Progenitor cell of endocrine pancreas (in vitro differentiated cells): ENCODE measurements around the gene MBNL2. TPM values are rescaled to one million over a fixed set of nuclear protein-coding genes. Genes with fewer than 3 reads are reported as not detected.

Source experiments
- DNase-seq: peaks from one replicate; pipeline ENCODE4 v3.0.0; 2021; ENCODE audit warnings: low spot score; ENCODE audit not compliant: unreplicated experiment
- H3K27ac Mint-ChIP-seq: 2 replicates; pipeline ENCODE4 v1.8.0; 2021; ENCODE audit warnings: mild to moderate bottlenecking, moderate library complexity, mixed read lengths
- H3K27me3 Mint-ChIP-seq: 2 replicates; pipeline ENCODE4 v1.8.0; 2021; ENCODE audit warnings: mixed read lengths
- H3K36me3 Mint-ChIP-seq: 2 replicates; pipeline ENCODE4 v1.8.0; 2022; ENCODE audit warnings: mixed read lengths; ENCODE audit not compliant: insufficient read depth
- H3K4me1 Mint-ChIP-seq: 2 replicates; pipeline ENCODE4 v1.8.0; 2021; ENCODE audit warnings: low read depth, mixed read lengths
- H3K4me3 Mint-ChIP-seq: 2 replicates; pipeline ENCODE4 v1.8.0; 2021; ENCODE audit warnings: low read depth, mild to moderate bottlenecking, moderate library complexity, mixed read lengths
- H3K9me3 Mint-ChIP-seq: 2 replicates; pipeline ENCODE4 v1.8.0; 2021; ENCODE audit warnings: low read depth, mixed read lengths
- total RNA-seq: library from RNA; stranded (reverse); gene quantifications from 2 replicates; pipeline ENCODE4 v1.2.1, GENCODE V29; 2021
- TF ChIP-seq, protein P1 (sequence below): fragments of 200-600 bp; sonication (generic); IDR thresholded peaks from one replicate; pipeline ENCODE4 v1.5.0; 2021; ENCODE audit warnings: antibody characterized with exemption, mild to moderate bottlenecking; ENCODE audit not compliant: unreplicated experiment

MBNL2 gene
- total RNA-seq, 1 donor from 2014 or later = 51.3 TPM

DNA sequence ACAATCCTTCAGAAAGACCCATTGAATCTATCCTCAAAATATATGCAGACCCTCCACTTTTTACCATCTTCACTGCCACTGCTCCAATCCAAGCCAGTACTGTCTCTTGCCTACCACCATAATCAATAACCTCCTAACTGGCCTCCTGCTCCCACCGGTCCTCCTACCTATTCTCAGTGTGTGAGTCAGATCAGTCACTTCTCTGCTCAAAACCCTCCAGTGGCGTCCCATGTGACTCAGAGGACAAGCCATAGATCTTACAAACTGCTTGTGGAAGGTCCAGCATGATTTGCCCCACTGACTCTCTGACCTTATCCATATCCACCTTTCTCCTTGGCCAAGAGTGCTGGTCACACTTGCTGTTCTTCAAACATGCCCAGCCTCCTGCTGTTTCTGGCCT is 23.4 kb upstream of the MBNL2 start:
- no peak for DNase-seq
- Mint-ChIP-seq H3K27ac (no peak overlapping the region), H3K4me3 (no peak overlapping the region), H3K27me3 (peaks cover 53% of the 10 kb centered on the region), H3K4me1 (peaks cover 6% of the 10 kb centered on the region), H3K36me3 (peaks cover 2% of the 10 kb centered on the region), H3K9me3 (peaks cover 14% of the 10 kb centered on the region)
- TF ChIP-seq, protein P1, sequence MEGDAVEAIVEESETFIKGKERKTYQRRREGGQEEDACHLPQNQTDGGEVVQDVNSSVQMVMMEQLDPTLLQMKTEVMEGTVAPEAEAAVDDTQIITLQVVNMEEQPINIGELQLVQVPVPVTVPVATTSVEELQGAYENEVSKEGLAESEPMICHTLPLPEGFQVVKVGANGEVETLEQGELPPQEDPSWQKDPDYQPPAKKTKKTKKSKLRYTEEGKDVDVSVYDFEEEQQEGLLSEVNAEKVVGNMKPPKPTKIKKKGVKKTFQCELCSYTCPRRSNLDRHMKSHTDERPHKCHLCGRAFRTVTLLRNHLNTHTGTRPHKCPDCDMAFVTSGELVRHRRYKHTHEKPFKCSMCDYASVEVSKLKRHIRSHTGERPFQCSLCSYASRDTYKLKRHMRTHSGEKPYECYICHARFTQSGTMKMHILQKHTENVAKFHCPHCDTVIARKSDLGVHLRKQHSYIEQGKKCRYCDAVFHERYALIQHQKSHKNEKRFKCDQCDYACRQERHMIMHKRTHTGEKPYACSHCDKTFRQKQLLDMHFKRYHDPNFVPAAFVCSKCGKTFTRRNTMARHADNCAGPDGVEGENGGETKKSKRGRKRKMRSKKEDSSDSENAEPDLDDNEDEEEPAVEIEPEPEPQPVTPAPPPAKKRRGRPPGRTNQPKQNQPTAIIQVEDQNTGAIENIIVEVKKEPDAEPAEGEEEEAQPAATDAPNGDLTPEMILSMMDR = no peak

DNA sequence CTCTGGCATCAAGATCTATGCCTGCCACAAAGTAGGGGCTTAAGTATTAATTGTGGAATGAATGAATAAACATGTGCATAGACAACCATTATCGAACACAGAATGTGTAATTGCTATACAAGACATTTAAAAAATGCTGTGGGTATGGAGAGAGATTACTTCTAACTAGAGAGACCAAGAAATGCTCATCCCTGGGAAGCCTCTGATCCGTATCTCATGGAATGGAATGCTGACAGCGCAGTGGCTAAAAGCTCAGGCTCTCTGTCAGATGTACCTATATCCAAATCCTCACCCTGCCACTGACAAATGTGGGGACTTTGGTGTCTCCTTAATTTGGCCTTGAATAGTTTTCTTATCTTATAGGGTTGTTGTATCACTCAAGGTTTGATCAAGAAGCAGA is 22.7 kb upstream of the MBNL2 start:
- peaks cover 4% of the 10 kb centered on the region for H3K4me1 Mint-ChIP-seq
- H3K27me3 Mint-ChIP-seq = peaks cover 46% of the 10 kb centered on the region
- no peak for DNase-seq
- H3K36me3 Mint-ChIP-seq = no peaks in the 10 kb centered on the region
- peaks cover 12% of the 10 kb centered on the region for H3K9me3 Mint-ChIP-seq
- H3K4me3 Mint-ChIP-seq = no peak overlapping the region
- no peak overlapping the region for H3K27ac Mint-ChIP-seq
- TF ChIP-seq, protein P1 = no peak

DNA sequence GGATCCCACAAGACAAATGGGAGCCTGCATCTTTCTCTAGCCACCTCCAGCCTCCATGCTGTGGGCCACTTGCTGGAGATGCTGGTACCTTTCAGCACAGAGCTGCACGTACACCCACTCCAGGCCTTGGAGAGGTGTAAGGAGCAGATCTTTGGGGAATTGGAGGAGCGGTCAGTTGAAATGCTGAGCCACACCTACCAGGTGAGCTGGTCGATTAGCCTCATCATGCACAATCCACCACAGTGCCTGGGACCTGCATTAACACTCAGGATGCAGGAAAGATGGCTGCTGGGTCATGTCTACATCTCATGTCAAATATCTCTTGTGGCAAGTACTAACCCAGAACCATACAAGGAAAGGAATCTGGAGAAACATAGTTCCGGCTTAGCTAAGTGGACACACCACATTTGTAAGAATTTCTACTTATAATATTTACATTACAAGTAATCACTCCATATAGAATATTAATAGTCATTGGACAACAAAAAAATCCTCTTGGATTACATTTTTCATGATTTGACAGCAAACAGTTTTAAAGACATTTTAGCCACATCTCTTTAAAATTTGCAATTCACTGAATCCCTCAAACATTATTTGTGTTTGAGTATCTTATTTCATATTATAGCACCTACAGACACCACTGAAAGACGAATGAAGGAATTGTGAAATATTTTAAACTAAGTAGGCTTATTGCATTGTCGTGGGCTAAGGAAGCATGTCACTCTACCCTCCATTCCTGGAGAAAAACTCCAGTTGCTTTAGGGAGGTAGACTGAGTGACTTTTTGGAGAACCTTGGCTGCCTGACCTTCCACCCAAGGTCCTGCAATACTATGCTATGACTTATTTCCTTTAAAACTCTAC is 21.8 kb upstream of the MBNL2 start:
- Mint-ChIP-seq H3K4me1 (peaks cover 4% of the 10 kb centered on the region), H3K36me3 (no peaks in the 10 kb centered on the region), H3K9me3 (peaks cover 12% of the 10 kb centered on the region), H3K27me3 (peaks cover 37% of the 10 kb centered on the region), H3K27ac (no peak overlapping the region), H3K4me3 (no peak overlapping the region)
- no peak for DNase-seq
- TF ChIP-seq, protein P1 = no peak

DNA sequence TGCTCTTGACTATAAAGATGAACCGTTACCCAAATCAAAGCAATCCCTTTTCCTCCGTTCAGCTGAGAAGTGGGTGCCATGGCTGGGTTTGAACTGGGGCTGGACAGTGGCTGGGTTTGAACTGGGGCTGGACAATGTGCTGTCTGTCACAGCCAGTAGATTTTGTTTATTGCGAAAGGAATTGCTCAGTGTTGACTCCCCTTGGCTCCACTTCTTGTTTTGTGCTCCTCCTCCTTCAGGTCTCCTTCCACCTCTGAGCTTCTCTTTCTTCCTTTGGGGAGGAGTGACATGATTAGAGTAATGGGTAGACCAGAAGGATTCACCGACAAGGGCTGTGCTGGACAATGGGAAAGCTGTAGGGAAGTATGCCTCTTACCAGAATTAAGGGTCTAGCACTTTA is 19.4 kb upstream of the MBNL2 start:
- Mint-ChIP-seq H3K9me3 (peaks cover 21% of the 10 kb centered on the region), H3K27ac (no peak overlapping the region), H3K36me3 (peaks cover 3% of the 10 kb centered on the region), H3K4me3 (no peak overlapping the region), H3K4me1 (peaks cover 5% of the 10 kb centered on the region), H3K27me3 (peaks cover 30% of the 10 kb centered on the region)
- TF ChIP-seq, protein P1 = no peak
- no peak for DNase-seq

DNA sequence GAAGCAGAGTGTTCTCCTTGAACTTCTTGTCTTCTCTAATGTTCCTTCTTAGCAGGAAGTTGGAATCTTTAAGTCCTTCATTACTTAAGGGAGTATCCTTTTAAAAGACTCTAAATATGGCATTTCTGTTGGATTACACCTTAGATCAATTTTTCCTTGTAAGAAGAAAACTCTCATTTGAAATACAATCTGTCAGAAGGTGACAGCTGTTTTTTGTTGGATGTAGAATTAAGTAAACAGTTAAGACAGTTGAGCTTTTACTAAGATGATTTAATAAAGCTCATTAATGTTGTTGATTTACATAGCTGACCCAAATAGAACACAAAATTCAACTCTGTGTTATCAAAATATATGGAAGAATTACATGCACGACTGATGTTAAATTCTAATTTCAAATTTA is 16.7 kb upstream of the MBNL2 start:
- TF ChIP-seq, protein P1 = no peak
- Mint-ChIP-seq H3K36me3 (peaks cover 3% of the 10 kb centered on the region), H3K4me1 (peaks cover 5% of the 10 kb centered on the region)

More for the DNA sequence above, 16.7 kb upstream of the MBNL2 start:
- no peak for DNase-seq
- peaks cover 21% of the 10 kb centered on the region for H3K9me3 Mint-ChIP-seq
- H3K27ac Mint-ChIP-seq = no peak overlapping the region
- H3K4me3 Mint-ChIP-seq = no peak overlapping the region
- H3K27me3 Mint-ChIP-seq = peaks cover 14% of the 10 kb centered on the region
